ENCODE measurements around the gene CORO2B. TPM values are rescaled to one million over a fixed set of nuclear protein-coding genes. Genes with fewer than 3 reads are reported as not detected.
A peak's percentile ranks its signal among the peaks of the same experiment; 100 is the strongest.

The CORO2B gene
- total RNA-seq, 2 donors from 2014 or later: 1.0 to 4.0 TPM

DNA sequence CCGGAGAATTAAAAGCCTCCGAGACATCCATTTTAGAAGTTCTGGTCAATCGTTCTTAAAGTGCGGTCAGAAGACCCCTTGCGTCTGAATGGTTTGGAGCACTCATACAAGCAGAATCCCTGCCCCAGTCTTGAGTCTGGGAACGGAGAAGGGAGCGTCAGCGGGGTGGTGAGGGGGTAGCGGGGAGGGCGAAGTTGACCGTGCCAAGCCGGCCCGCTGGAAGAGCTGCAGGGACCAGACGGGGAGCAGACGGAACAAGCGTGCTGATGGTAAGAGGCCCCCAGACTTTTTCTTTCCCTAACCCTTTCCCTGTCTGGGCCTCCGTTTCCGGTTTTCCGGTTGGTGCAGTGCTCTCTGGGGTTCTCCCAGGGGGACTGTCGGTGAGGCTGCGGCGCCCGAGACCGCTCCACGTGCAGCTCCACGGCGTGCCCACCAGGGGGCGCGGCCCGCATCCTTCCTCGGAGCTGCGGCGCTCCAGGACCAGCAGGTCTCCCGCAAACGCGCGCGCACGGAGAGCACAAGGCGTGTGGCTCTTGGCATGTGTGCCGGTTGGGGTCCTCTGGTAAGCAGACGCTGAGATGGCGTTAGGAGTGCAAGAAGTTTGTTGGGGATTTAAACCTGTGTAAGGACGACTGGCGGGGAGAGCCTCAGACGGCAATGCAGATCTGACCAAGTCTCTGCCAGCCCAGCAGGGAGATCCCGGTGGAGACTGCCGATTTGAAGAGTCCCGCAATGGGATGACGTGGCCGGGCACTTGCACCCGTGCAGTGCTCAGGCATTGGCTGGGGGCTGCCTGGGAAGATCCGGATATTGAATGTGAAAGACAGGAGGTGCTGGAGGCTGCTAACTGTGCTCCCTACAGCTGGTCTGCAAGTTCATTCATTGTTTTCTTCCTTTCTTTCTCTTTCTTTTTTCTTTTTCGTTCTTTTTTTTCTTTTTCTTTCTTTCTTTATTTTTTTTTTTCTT, 19.2 kb upstream of the CORO2B start:
- intact Hi-C loops (cut with DNase I): loop anchor here (10.0 kb wide), 1 partner anchor 255 kb away; no protein-coding TSS in a partner anchor
- WGBS, 2 donors: 4 to 10% methylated on average over 27 to 54 of the region's 54 CpGs
- H3K27me3 ChIP-seq: peaks cover 0 to 4% of the 10 kb centered on the region in 2 donors
- TF ChIP-seq POLR2A (IDR thresholded peaks at IDR 0.05): no peak
- TF ChIP-seq, protein P1, sequence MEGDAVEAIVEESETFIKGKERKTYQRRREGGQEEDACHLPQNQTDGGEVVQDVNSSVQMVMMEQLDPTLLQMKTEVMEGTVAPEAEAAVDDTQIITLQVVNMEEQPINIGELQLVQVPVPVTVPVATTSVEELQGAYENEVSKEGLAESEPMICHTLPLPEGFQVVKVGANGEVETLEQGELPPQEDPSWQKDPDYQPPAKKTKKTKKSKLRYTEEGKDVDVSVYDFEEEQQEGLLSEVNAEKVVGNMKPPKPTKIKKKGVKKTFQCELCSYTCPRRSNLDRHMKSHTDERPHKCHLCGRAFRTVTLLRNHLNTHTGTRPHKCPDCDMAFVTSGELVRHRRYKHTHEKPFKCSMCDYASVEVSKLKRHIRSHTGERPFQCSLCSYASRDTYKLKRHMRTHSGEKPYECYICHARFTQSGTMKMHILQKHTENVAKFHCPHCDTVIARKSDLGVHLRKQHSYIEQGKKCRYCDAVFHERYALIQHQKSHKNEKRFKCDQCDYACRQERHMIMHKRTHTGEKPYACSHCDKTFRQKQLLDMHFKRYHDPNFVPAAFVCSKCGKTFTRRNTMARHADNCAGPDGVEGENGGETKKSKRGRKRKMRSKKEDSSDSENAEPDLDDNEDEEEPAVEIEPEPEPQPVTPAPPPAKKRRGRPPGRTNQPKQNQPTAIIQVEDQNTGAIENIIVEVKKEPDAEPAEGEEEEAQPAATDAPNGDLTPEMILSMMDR (IDR thresholded peaks at IDR 0.05): peak; percentile 83 to 97 (median 91)
- ATAC-seq: peak; percentile 85
- peak; percentile 70 to 77 (median 70) for DNase-seq
- peaks cover 12% of the 10 kb centered on the region for H3K4me1 ChIP-seq
- no peak overlapping the region for H3K4me3 ChIP-seq
- H3K27ac ChIP-seq: no peak overlapping the region
- H3K9me3 ChIP-seq: no peaks in the 10 kb centered on the region
- no peaks in the 10 kb centered on the region for H3K36me3 ChIP-seq (replicated peaks in 1 of 2; ENCODE audit: insufficient read depth in 1 of 2, low read depth in 2 of 2)

DNA sequence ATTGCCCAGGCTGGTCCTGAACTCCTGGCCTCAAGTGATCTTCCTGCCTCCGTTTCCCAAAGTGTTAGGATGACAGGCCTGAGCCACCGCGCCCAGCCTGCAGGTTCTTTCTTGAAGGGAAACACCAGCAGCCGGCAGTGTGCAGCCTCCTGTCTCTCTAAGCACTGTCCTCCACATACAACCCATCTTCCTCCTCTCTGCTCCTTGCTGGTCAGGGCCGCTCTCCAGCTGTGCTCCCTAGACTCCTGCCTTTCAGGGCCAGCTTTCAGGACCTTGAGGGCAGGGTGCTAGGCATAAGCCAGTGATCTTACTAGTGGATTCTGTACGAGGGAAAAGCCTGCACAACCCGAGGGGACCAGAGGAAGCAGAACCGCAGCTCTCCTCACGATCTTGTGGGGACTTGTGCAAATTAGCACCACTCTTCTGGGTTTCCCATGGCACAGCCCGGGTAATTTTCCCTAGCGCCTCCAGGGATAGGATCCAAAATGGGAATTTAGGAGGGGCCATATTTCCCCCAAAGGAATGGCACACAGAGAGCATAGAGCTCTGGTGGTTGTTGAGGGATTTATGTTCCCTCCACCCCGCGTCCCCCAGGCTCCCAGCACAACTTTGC, 18.2 kb upstream of the CORO2B start:
- Histone ChIP-seq H3K27me3 (peaks cover 0 to 4% of the 10 kb centered on the region in 2 donors), H3K4me1 (peaks cover 12% of the 10 kb centered on the region), H3K27ac (no peak overlapping the region), H3K9me3 (no peaks in the 10 kb centered on the region), H3K4me3 (no peak overlapping the region), H3K36me3 (replicated peaks in 1 of 2; ENCODE audit: insufficient read depth in 1 of 2, low read depth in 2 of 2) (no peaks in the 10 kb centered on the region)
- intact Hi-C loops (cut with DNase I): no loop called here
- DNase-seq (no peak), ATAC-seq (no peak)
- TF ChIP-seq, protein P1 (IDR thresholded peaks at IDR 0.05): no peak
- TF ChIP-seq POLR2A (IDR thresholded peaks at IDR 0.05): no peak
- 62 to 67% methylated on average over 13 of the region's 13 CpGs for WGBS, 2 donors

DNA sequence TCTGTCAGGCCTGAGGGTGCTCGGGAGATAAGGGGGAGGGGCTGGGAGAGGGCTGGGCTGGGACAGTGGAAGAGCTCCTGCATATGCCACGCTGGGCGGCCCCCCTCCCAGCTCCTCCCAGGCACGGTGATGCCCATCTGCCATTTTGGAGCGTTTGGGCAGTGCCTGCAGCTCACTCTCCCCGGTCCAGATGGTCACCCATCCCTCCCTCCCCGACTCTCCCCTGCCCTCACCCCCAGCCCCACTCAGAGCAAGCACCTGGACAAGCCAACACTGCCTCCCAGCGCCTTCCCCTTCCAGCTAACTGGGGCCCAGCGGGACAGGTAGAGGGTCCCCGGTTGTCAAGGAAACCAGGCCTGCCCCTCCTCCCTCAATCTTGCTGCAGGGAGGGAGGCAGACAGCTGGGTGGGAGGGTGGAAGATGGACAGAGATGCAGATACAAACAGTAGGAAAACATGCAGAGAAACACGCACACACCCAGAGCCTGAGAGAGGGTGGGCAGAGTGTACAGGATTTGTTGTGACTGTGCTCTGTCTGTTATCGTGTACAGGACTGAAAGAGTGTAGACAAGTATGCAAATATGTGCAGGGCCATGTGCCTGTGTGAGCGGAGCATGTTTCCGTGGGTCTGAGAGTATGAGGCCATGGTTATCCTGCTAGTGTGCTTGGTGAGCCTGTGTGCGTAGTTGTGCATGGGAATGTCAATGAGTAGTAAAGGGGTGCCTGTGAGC, 17.5 kb upstream of the CORO2B start:
- Histone ChIP-seq H3K27me3 (peaks cover 0 to 4% of the 10 kb centered on the region in 2 donors), H3K9me3 (no peaks in the 10 kb centered on the region), H3K4me3 (no peak overlapping the region), H3K27ac (no peak overlapping the region), H3K36me3 (replicated peaks in 1 of 2; ENCODE audit: insufficient read depth in 1 of 2, low read depth in 2 of 2) (no peaks in the 10 kb centered on the region), H3K4me1 (peaks cover 12% of the 10 kb centered on the region)
- WGBS, 2 donors: 61 to 74% methylated on average over 12 to 15 of the region's 15 CpGs
- intact Hi-C loops (cut with DNase I): no loop called here
- TF ChIP-seq, protein P1 (IDR thresholded peaks at IDR 0.05): no peak
- no peak for TF ChIP-seq POLR2A (IDR thresholded peaks at IDR 0.05)
- DNase-seq: no peak
- no peak for ATAC-seq

DNA sequence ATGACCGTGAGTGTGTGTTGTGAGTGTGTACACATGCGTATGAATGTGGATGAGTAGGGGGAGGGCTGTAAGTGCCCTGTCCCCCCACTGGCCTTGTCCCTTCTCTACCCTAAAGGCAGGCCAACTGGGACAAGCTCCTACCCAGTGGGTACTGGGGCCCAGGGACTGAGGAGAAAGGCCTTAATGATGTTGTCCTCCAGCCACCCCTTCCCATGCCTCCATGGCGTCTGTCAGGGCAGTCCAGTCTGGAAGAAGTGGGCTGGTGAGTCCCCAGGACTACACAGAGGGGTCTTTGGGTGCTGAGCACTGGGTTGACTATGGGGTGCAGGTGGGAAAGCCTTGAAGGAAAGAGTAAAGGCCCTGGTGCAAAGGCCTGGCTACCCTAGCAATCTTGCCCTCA, 16.9 kb upstream of the CORO2B start:
- 67 to 72% methylated on average over 3 of the region's 3 CpGs for WGBS, 2 donors
- intact Hi-C loops (cut with DNase I): no loop called here
- H3K27me3 ChIP-seq: peaks cover 0 to 4% of the 10 kb centered on the region in 2 donors
- H3K36me3 ChIP-seq (replicated peaks in 1 of 2; ENCODE audit: insufficient read depth in 1 of 2, low read depth in 2 of 2): no peaks in the 10 kb centered on the region
- TF ChIP-seq, protein P1 (IDR thresholded peaks at IDR 0.05): no peak
- TF ChIP-seq POLR2A (IDR thresholded peaks at IDR 0.05): no peak
- DNase-seq: no peak
- no peak overlapping the region for H3K4me3 ChIP-seq
- no peaks in the 10 kb centered on the region for H3K9me3 ChIP-seq
- no peak for ATAC-seq
- no peak overlapping the region for H3K27ac ChIP-seq
- H3K4me1 ChIP-seq: peaks cover 12% of the 10 kb centered on the region
